HG02973 (cell line): ENCODE results near the gene ERO1B.
"Not testable (repeated sequence)": the region's sequence is repeated elsewhere in the genome, so short reads cannot be mapped to it uniquely, and the experiment has no call there.

ENCODE experiments used
- ATAC-seq: cut with Tn5 transposase; IDR thresholded peaks from one replicate; pipeline ENCODE4 v1.9.1; 2021; ENCODE audit warnings: moderate library complexity; ENCODE audit not compliant: unreplicated experiment

Gene ERO1B

GRCh38 chr1:236281654-236282424, at the start of gene ERO1B:
ERO1B (minus strand) TSS chr1:236281958; CDS start chr1:236281783, 175 bp downstream.
- ATAC-seq, result peak; percentile 77

GRCh38 chr1:236331412-236331811, 49.7 kb upstream of the ERO1B start:
- ATAC-seq, result not testable (repeated sequence)

- no peak for ATAC-seq
These were observed 44.7 kb upstream of the ERO1B start for GRCh38 chr1:236326432-236326831.

- ATAC-seq, result no peak
These were observed 43.8 kb upstream of the ERO1B start for GRCh38 chr1:236325567-236325966.

GRCh38 chr1:236323819-236324411, 42.2 kb upstream of the ERO1B start:
- no peak for ATAC-seq

- no peak for ATAC-seq
These were observed 41.0 kb upstream of the ERO1B start for GRCh38 chr1:236322566-236323409.

GRCh38 chr1:236321101-236321500, 39.3 kb upstream of the ERO1B start:
- ATAC-seq, result no peak

GRCh38 chr1:236320671-236321070, 38.9 kb upstream of the ERO1B start:
- ATAC-seq, result no peak

GRCh38 chr1:236320214-236320613, 38.5 kb upstream of the ERO1B start:
- no peak for ATAC-seq

- ATAC-seq, result no peak
These were observed 34.7 kb upstream of the ERO1B start for GRCh38 chr1:236316437-236316836.

GRCh38 chr1:236315518-236315917, 33.8 kb upstream of the ERO1B start:
- ATAC-seq, result no peak

- ATAC-seq, result no peak
These were observed 33.3 kb upstream of the ERO1B start for GRCh38 chr1:236315092-236315491.

GRCh38 chr1:236314050-236314449, 32.3 kb upstream of the ERO1B start:
- ATAC-seq, result not testable (repeated sequence)

GRCh38 chr1:236313427-236313826, 31.7 kb upstream of the ERO1B start:
- no peak for ATAC-seq

- no peak for ATAC-seq
These were observed 29.3 kb upstream of the ERO1B start for GRCh38 chr1:236311040-236311439.

GRCh38 chr1:236308827-236309226, 27.1 kb upstream of the ERO1B start:
- ATAC-seq, result no peak

- ATAC-seq, result no peak
These were observed 25.7 kb upstream of the ERO1B start for GRCh38 chr1:236307435-236307834.

GRCh38 chr1:236304682-236305081, 22.9 kb upstream of the ERO1B start:
- no peak for ATAC-seq

- ATAC-seq, result peak; percentile 55
These were observed 21.9 kb upstream of the ERO1B start for GRCh38 chr1:236303675-236304074.

- no peak for ATAC-seq
These were observed 21.2 kb upstream of the ERO1B start for GRCh38 chr1:236302941-236303340.

- ATAC-seq, result no peak
These were observed 20.2 kb upstream of the ERO1B start for GRCh38 chr1:236301958-236302335.
